Uterus (tissue), 2 donors: Measurements from ENCODE around the gene STX11.

Experiments
- CTCF ChIP-seq, 4 experiments: fragments of 200-600 bp in 2 of 4; fragments of 450-650 bp in 2 of 4; sonication (generic) in 2 of 4; IDR thresholded peaks; one replicate each; pipeline ENCODE4 v1.5.1; 2016 to 2019; ENCODE audit warnings: antibody characterized with exemption in 4 of 4, mild to moderate bottlenecking in 2 of 4, moderate library complexity in 1 of 4
- POLR2A ChIP-seq, 2 donors: fragments of 450-650 bp; IDR thresholded peaks; one replicate each; pipeline ENCODE4 v1.6.1; 2016; ENCODE audit warnings: antibody characterized with exemption in 2 of 2, mild to moderate bottlenecking in 1 of 2, moderate library complexity in 1 of 2

- TF ChIP-seq CTCF (IDR thresholded peaks at IDR 0.05) = no peak
- no peak for TF ChIP-seq POLR2A (IDR thresholded peaks at IDR 0.05)
Measured at GRCh38 chr6:144159223-144159622, 8.9 kb downstream of the STX11 start.
